ENCODE data around the gene ITK. TPM values are rescaled to one million over a fixed set of nuclear protein-coding genes. Genes with fewer than 3 reads are reported as not detected.

Gene ITK
- total and polyA plus RNA-seq, 2 experiments from 2014 or later, result 0.08 TPM; not detected in 1

GRCh38 chr5:157270771-157271170 lies 90.1 kb downstream of the ITK start:
- no peak overlapping the region for H3K4me3 Mint-ChIP-seq
- no peak for ATAC-seq

GRCh38 chr5:157271740-157272271 lies 91.2 kb downstream of the ITK start:
- Histone ChIP-seq H4K20me1 (replicated peaks; ENCODE audit: insufficient read depth) (peaks cover 10% of the 10 kb centered on the region), H2AFZ (no peak overlapping the region), H3K36me3 (ENCODE audit: insufficient read depth) (no peaks in the 10 kb centered on the region), H3K79me2 (replicated peaks; ENCODE audit: insufficient read depth) (peaks cover 97% of the 10 kb centered on the region), H3K4me2 (no peak overlapping the region), H3F3A (replicated peaks; ENCODE audit: low read depth) (no peaks in the 10 kb centered on the region), H3K4me3 (no peak overlapping the region), H3K9me2 (ENCODE audit: insufficient read depth) (no peaks in the 10 kb centered on the region), H3K27ac (ENCODE audit: low read depth) (no peak overlapping the region), H3K27me3 (ENCODE audit: insufficient read depth) (no peaks in the 10 kb centered on the region), H3K4me1 (ENCODE audit: insufficient read depth) (peaks cover 29% of the 10 kb centered on the region)
- H3K27ac Mint-ChIP-seq, result peak overlapping the region; percentile 77; the same call in 1 of the 2 replicates
- H3K4me3 Mint-ChIP-seq, result no peak overlapping the region
- DNase-seq (ENCODE audit: low spot score) (no peak), ATAC-seq (no peak)
- H3K4me1 Mint-ChIP-seq, result peaks cover 35% of the 10 kb centered on the region
- H3K36me3 Mint-ChIP-seq (ENCODE audit: low read depth), result no peaks in the 10 kb centered on the region
- peaks cover 6% of the 10 kb centered on the region for H3K27me3 Mint-ChIP-seq (ENCODE audit: insufficient read depth, low read depth, poor library complexity)
- H3K9me3 Mint-ChIP-seq, result no peaks in the 10 kb centered on the region
- no peak for TF ChIP-seq ZNF331 (CRISPR knock-in tag; IDR thresholded peaks at IDR 0.05; ENCODE audit: low read depth)
- no peak for TF ChIP-seq EZH2phosphoT487 (IDR thresholded peaks at IDR 0.05; ENCODE audit: unreplicated experiment)
- TF ChIP-seq NANOG (IDR thresholded peaks at IDR 0.05; ENCODE audit: borderline replicate concordance), result no peak
- no peak for TF ChIP-seq ZNF462 (CRISPR knock-in tag; IDR thresholded peaks at IDR 0.05)
- TF ChIP-seq JUNB (IDR thresholded peaks at IDR 0.05; ENCODE audit: unreplicated experiment), result no peak
- TF ChIP-seq STAT1 (IDR thresholded peaks at IDR 0.05; ENCODE audit: unreplicated experiment), result no peak
- no peak for TF ChIP-seq ZNF114 (CRISPR knock-in tag; IDR thresholded peaks at IDR 0.05)
- TF ChIP-seq EZH2 (IDR thresholded peaks at IDR 0.05; ENCODE audit: low read depth, unreplicated experiment), result no peak
- no peak for TF ChIP-seq CREB1 (CRISPR knock-in tag; IDR thresholded peaks at IDR 0.05; ENCODE audit: low read depth)
- TF ChIP-seq ETS1 (IDR thresholded peaks at IDR 0.05), result no peak
- TF ChIP-seq POLR2AphosphoS5 (IDR thresholded peaks at IDR 0.05; ENCODE audit: low read depth), result no peak
- TF ChIP-seq REST (IDR thresholded peaks at IDR 0.05; ENCODE audit: unreplicated experiment), result no peak

More at GRCh38 chr5:157270771-157271170, 90.1 kb downstream of the ITK start:
- peaks cover 6% of the 10 kb centered on the region for H4K20me1 ChIP-seq (replicated peaks; ENCODE audit: insufficient read depth)
- no peaks in the 10 kb centered on the region for H3K36me3 Mint-ChIP-seq (ENCODE audit: low read depth)
- no peaks in the 10 kb centered on the region for H3K9me2 ChIP-seq (ENCODE audit: insufficient read depth)
- no peaks in the 10 kb centered on the region for H3K36me3 ChIP-seq (ENCODE audit: insufficient read depth)
- TF ChIP-seq STAT1 (IDR thresholded peaks at IDR 0.05; ENCODE audit: unreplicated experiment) (no peak), JUNB (IDR thresholded peaks at IDR 0.05; ENCODE audit: unreplicated experiment) (no peak)
- no peak overlapping the region for H3K4me2 ChIP-seq
- no peaks in the 10 kb centered on the region for H3F3A ChIP-seq (replicated peaks; ENCODE audit: low read depth)
- no peak overlapping the region for H3K27ac Mint-ChIP-seq
- DNase-seq (ENCODE audit: low spot score), result no peak
- no peaks in the 10 kb centered on the region for H3K9me3 Mint-ChIP-seq
- H3K27me3 Mint-ChIP-seq (ENCODE audit: insufficient read depth, low read depth, poor library complexity), result peaks cover 9% of the 10 kb centered on the region
- peaks cover 39% of the 10 kb centered on the region for H3K4me1 Mint-ChIP-seq
- H3K27ac ChIP-seq (ENCODE audit: low read depth), result no peak overlapping the region
- H2AFZ ChIP-seq, result no peak overlapping the region
- H3K27me3 ChIP-seq (ENCODE audit: insufficient read depth), result no peaks in the 10 kb centered on the region
- no peak overlapping the region for H3K4me3 ChIP-seq
- H3K4me1 ChIP-seq (ENCODE audit: insufficient read depth), result peaks cover 29% of the 10 kb centered on the region
- H3K79me2 ChIP-seq (replicated peaks; ENCODE audit: insufficient read depth), result peaks cover 88% of the 10 kb centered on the region
